ENCODE measurements around the gene NAGK.

DNA sequence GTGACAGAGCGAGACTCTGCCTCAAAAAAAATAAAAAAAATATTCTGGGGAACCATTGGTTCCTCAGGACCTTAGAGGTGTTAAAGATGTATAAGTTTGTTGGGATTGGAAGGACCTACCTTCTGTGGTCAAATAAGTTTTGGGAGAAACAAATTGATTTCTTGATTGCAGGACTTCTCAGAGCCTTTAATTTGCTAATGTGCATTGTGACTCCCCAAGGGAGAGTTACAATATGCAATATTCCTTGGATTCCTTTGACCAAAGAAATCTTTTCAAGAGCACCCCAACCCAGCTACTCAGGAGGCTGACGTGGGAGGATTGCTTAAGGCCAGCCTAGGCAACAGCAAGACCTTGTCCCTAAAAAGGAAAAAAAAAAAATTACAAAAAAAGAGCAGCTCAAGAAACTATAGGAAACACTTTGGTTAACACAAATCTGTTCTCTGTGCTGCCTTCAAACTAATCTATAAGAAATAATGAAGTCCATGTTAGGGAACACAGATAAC lies 6.5 kb downstream of the NAGK start:
- TF ChIP-seq CTCF (IDR thresholded peaks at IDR 0.05; ENCODE audit: low read depth, low read length, poor library complexity, severe bottlenecking) (no peak), EZH2phosphoT487 (IDR thresholded peaks at IDR 0.05; ENCODE audit: borderline replicate concordance, low read length) (no peak)

Data from DOHH2 (cell line).